GM12878 (cell line): Measurements from ENCODE around the gene OR14J1. TPM values are rescaled to one million over a fixed set of nuclear protein-coding genes. Genes with fewer than 3 reads are reported as not detected.

Experiments used
- ATAC-seq: fragments of 200-7000 bp; cut with Tn5 transposase; 3 replicates; pipeline ENCODE4 v1.9.1; 2020; ENCODE audit warnings: mild to moderate bottlenecking, moderate library complexity
- BruUV-seq: library from RNA; stranded (reverse); fragments of 400-500 nt; replicated peaks from 2 replicates; lab custom pipeline; 2021; lab: Mats Ljungman, UMichigan
- CTCF ChIA-PET: fragments of 300-600 bp; sonication (Branson Sonifier 250); formaldehyde crosslinking; extraction: SDS; loops from one replicate; lab custom pipeline; 2021; ENCODE audit warnings: inconsistent platforms; lab: Yijun Ruan, JAX
- POLR2A ChIA-PET: fragments of 350-600 bp; formaldehyde crosslinking; extraction: SDS; loops from one replicate; lab custom pipeline; 2021; ENCODE audit warnings: inconsistent platforms; lab: Charles Lee
- RAD21 ChIA-PET: fragments of 300-600 bp; sonication (Branson Sonifier 250); formaldehyde crosslinking; loops from one replicate; lab custom pipeline; 2023; ENCODE audit warnings: antibody characterized with exemption; ENCODE audit not compliant: unreplicated experiment; lab: Charles Lee
- SMC1A ChIA-PET: fragments of 300-600 bp; sonication (Branson Sonifier 250); formaldehyde crosslinking; loops from one replicate; lab custom pipeline; 2023; ENCODE audit not compliant: unreplicated experiment, uncharacterized antibody; lab: Charles Lee
- DNase-seq: peaks from one replicate; pipeline ENCODE4 v3.0.0-alpha.2; 2011; ENCODE audit warnings: low read depth, low spot score
- FAIRE-seq: peaks from 3 replicates; lab custom pipeline; 2011; peaks lifted over from hg19 to GRCh38; lab: Jason Lieb, UNC
- H2AFZ ChIP-seq: 2 replicates; pipeline ENCODE4 v1.6.0; 2011; ENCODE audit warnings: low read depth, low read length, control low read depth; ENCODE audit not compliant: control insufficient read depth
- H3K27ac ChIP-seq: 2 replicates; pipeline ENCODE4 v1.5.1; 2011; ENCODE audit warnings: control low read depth; ENCODE audit not compliant: control insufficient read depth, insufficient read depth
- H3K27me3 ChIP-seq, 2 experiments: replicated peaks in 1 of 2; 2 replicates each; pipeline versions ENCODE4 v1.6.0 to v1.6.1; 2011; ENCODE audit warnings: low read length in 1 of 2; ENCODE audit not compliant: control insufficient read depth in 2 of 2, insufficient read depth in 2 of 2
- H3K36me3 ChIP-seq, 2 experiments: 2 replicates each; pipeline ENCODE4 v1.5.1; 2011; ENCODE audit warnings: low read length in 1 of 2; ENCODE audit not compliant: control insufficient read depth in 2 of 2, insufficient read depth in 2 of 2
- H3K4me1 ChIP-seq: 2 replicates; pipeline ENCODE4 v1.6.1; 2011; ENCODE audit warnings: mild to moderate bottlenecking, low read length, moderate library complexity, mixed read lengths; ENCODE audit not compliant: control insufficient read depth, insufficient read depth
- H3K4me2 ChIP-seq: 2 replicates; pipeline ENCODE4 v1.6.0; 2011; ENCODE audit warnings: control low read depth; ENCODE audit not compliant: control insufficient read depth, insufficient read depth
- H3K4me3 ChIP-seq: fragments of 200-600 bp; sonication (generic); 2 replicates; pipeline ENCODE4 v1.5.1; 2016
- H3K79me2 ChIP-seq: 2 replicates; pipeline ENCODE4 v1.6.0; 2011; ENCODE audit warnings: low read length; ENCODE audit not compliant: control insufficient read depth, insufficient read depth
- H3K9ac ChIP-seq: 2 replicates; pipeline ENCODE4 v1.8.0; 2011; ENCODE audit warnings: low read length, control low read depth, mixed read lengths; ENCODE audit not compliant: control insufficient read depth, insufficient read depth
- H3K9me3 ChIP-seq: replicated peaks from 3 replicates; pipeline ENCODE4 v1.5.1; 2011; ENCODE audit warnings: mild to moderate bottlenecking, low read length; ENCODE audit not compliant: control insufficient read depth, insufficient read depth
- H4K20me1 ChIP-seq: 2 replicates; pipeline ENCODE4 v1.6.0; 2011; ENCODE audit not compliant: control insufficient read depth, insufficient read depth
- CHD2 ChIP-seq: IDR thresholded peaks from 2 replicates; pipeline ENCODE4 v1.6.1; 2011; ENCODE audit warnings: low read depth, low read length, improper control_type of control experiment, borderline replicate concordance
- CUX1 ChIP-seq: IDR thresholded peaks from 2 replicates; pipeline ENCODE4 v1.6.1; 2012; ENCODE audit warnings: improper control_type of control experiment, low read depth, low read length; ENCODE audit not compliant: insufficient replicate concordance
- E2F4 ChIP-seq: IDR thresholded peaks from 2 replicates; pipeline ENCODE4 v1.6.1; 2012; ENCODE audit warnings: low read depth, low read length, improper control_type of control experiment
- HCFC1 ChIP-seq: fragments of 150-350 bp; IDR thresholded peaks from 2 replicates; pipeline ENCODE4 v1.6.1; 2014; ENCODE audit warnings: low read length
- HDGF ChIP-seq: fragments of 450-650 bp; IDR thresholded peaks from 2 replicates; pipeline ENCODE4 v1.6.1; 2016; ENCODE audit warnings: antibody characterized with exemption
- IRF3 ChIP-seq: fragments of 450-650 bp; IDR thresholded peaks from 2 replicates; pipeline ENCODE4 v1.6.1; 2014; ENCODE audit warnings: mild to moderate bottlenecking
- JUNB ChIP-seq: IDR thresholded peaks from 2 replicates; pipeline ENCODE4 v1.6.1; 2016; ENCODE audit warnings: antibody characterized with exemption, mild to moderate bottlenecking
- KAT2A ChIP-seq: conservative IDR thresholded peaks from 2 replicates; pipeline ENCODE4 v1.6.1; 2011; ENCODE audit warnings: low read depth, low read length; ENCODE audit not compliant: control insufficient read depth
- KDM1A ChIP-seq: fragments of 200-600 bp; sonication (generic); IDR thresholded peaks from 2 replicates; pipeline ENCODE4 v1.6.1; 2016; ENCODE audit warnings: borderline replicate concordance
- NBN ChIP-seq: fragments of 450-650 bp; IDR thresholded peaks from 2 replicates; pipeline ENCODE4 v1.6.1; 2016
- NFYA ChIP-seq: IDR thresholded peaks from 2 replicates; pipeline ENCODE4 v1.6.1; 2011; ENCODE audit warnings: low read depth, mild to moderate bottlenecking, low read length, improper control_type of control experiment, borderline replicate concordance
- SMAD1 ChIP-seq: fragments of 450-650 bp; IDR thresholded peaks from 2 replicates; pipeline ENCODE4 v1.6.1; 2018; ENCODE audit warnings: mild to moderate bottlenecking, low read depth; ENCODE audit not compliant: partially characterized antibody
- SUPT20H ChIP-seq: IDR thresholded peaks from 2 replicates; pipeline ENCODE4 v1.6.1; 2011; ENCODE audit warnings: low read depth, mild to moderate bottlenecking, low read length, moderate library complexity, borderline replicate concordance; ENCODE audit not compliant: control insufficient read depth
- in situ Hi-C: fragments of 300-500 bp; cut with MboI; formaldehyde crosslinking; loops from 9 replicates; pipeline ENCODE4 v1.14.3; 2018; ENCODE audit warnings: mixed read lengths
- intact Hi-C: fragments of 100-400 bp; cut with micrococcal nuclease; formaldehyde crosslinking; loops from one replicate; pipeline ENCODE4 v1.14.2; 2022; ENCODE audit not compliant: unreplicated experiment
- polyA plus RNA-seq, 11 experiments: library from polyadenylated mRNA; depleted of rRNA in 4 of 11; unstranded in 6 of 11; stranded (reverse) in 5 of 11; fragments of >200 nt; fragmentation: Nextera tagmentation in 4 of 11; fragmentation: Illumina TruSeq in 1 of 11; extraction: Ambion mirVana in 4 of 11; extraction: Trizol in 1 of 11; gene quantifications; 1 replicate in 1 of 11; 2 replicates in 10 of 11; pipeline versions ENCODE4 v1.2.1 to v1.2.3, GENCODE V29; 2011 to 2016; ENCODE audit warnings: inconsistent platforms in 2 of 11, missing spikeins in 2 of 11, low read depth in 1 of 11
- total RNA-seq, 4 experiments: library from RNA; depleted of rRNA in 3 of 4; stranded (reverse); fragments of >200 nt in 3 of 4; fragmentation: Illumina TruSeq in 1 of 4; extraction: Trizol in 1 of 4; gene quantifications; 2 replicates each; pipeline versions ENCODE4 v1.2.1 to v1.2.3, GENCODE V29; 2013 to 2021

OR14J1 gene
- total and polyA plus RNA-seq, 10 of the 15 experiments (the other 5 are each of a cell fraction or from before 2014, with no cell fraction given) = not detected

- FAIRE-seq (no peak), DNase-seq (no peak), ATAC-seq (no peak)
- Histone ChIP-seq H2AFZ (no peak overlapping the region), H3K36me3 (no peaks in the 10 kb centered on the region), H3K27me3 (no peaks in the 10 kb centered on the region), H3K9ac (no peak overlapping the region), H4K20me1 (no peaks in the 10 kb centered on the region), H3K4me1 (no peaks in the 10 kb centered on the region), H3K9me3 (no peaks in the 10 kb centered on the region), H3K79me2 (no peaks in the 10 kb centered on the region), H3K27ac (no peak overlapping the region), H3K4me2 (no peak overlapping the region), H3K4me3 (no peak overlapping the region)
- ChIA-PET POLR2A (no interaction called here), CTCF (no interaction called here), SMC1A (no interaction called here), RAD21 (no interaction called here)
- intact Hi-C loops = no loop called here
- TF ChIP-seq JUNB (no peak), CHD2 (no peak), HDGF (no peak), KDM1A (no peak), NFYA (no peak), SMAD1 (no peak), NBN (no peak), SUPT20H (no peak), HCFC1 (no peak), CUX1 (no peak), KAT2A (no peak), E2F4 (no peak), IRF3 (no peak)
- no TSS peak for BruUV-seq
- in situ Hi-C loops = no loop called here
These were observed 31.2 kb downstream of the OR14J1 start for GRCh38 chr6:29332676-29333075.
